Calu3 (cell line): ENCODE measurements around the gene TMC4. TPM values are rescaled to one million over a fixed set of nuclear protein-coding genes. Genes with fewer than 3 reads are reported as not detected.

Experiments used
- BruUV-seq: library from RNA; stranded (reverse); fragments of 400-500 nt; replicated peaks from 2 replicates; lab custom pipeline; 2021; lab: Mats Ljungman, UMichigan
- CTCF ChIA-PET: fragments of 300-600 bp; sonication (Branson Sonifier 250); formaldehyde crosslinking; loops from one replicate; lab custom pipeline; 2022; ENCODE audit warnings: antibody characterized with exemption; lab: Charles Lee
- DNase-seq: peaks from one replicate; pipeline ENCODE4 v3.0.0; 2022
- H3K27ac Mint-ChIP-seq: one replicate; pipeline ENCODE4 v1.8.0; 2022; ENCODE audit warnings: mixed read lengths; ENCODE audit not compliant: unreplicated experiment
- H3K27me3 Mint-ChIP-seq: one replicate; pipeline ENCODE4 v1.8.0; 2022; ENCODE audit warnings: mixed read lengths; ENCODE audit not compliant: unreplicated experiment
- H3K36me3 Mint-ChIP-seq: one replicate; pipeline ENCODE4 v1.8.0; 2022; ENCODE audit warnings: mild to moderate bottlenecking, moderate library complexity, mixed read lengths; ENCODE audit not compliant: insufficient read depth, unreplicated experiment
- H3K4me1 Mint-ChIP-seq: one replicate; pipeline ENCODE4 v1.8.0; 2022; ENCODE audit warnings: mild to moderate bottlenecking, low read depth, mixed read lengths; ENCODE audit not compliant: unreplicated experiment
- H3K4me3 Mint-ChIP-seq: one replicate; pipeline ENCODE4 v1.8.0; 2022; ENCODE audit warnings: mild to moderate bottlenecking, low read depth, moderate library complexity, mixed read lengths; ENCODE audit not compliant: unreplicated experiment
- H3K9me3 Mint-ChIP-seq: one replicate; pipeline ENCODE4 v1.8.0; 2022; ENCODE audit warnings: low read depth, mixed read lengths; ENCODE audit not compliant: unreplicated experiment
- intact Hi-C: fragments of 100-400 bp; cut with micrococcal nuclease; formaldehyde crosslinking; loops from one replicate; pipeline ENCODE4 v1.10.0; 2022; ENCODE audit not compliant: unreplicated experiment
- total RNA-seq: library from RNA; stranded (reverse); gene quantifications from 2 replicates; pipeline ENCODE4 v1.2.3, GENCODE V29; 2022
- TF ChIP-seq, protein P1 (sequence below): fragments of 200-600 bp; IDR thresholded peaks from one replicate; pipeline ENCODE4 v1.8.0; 2022; ENCODE audit warnings: antibody characterized with exemption; ENCODE audit not compliant: unreplicated experiment

TMC4 gene
- total RNA-seq, 1 experiment from 2014 or later, result 157 TPM

- TF ChIP-seq, protein P1, sequence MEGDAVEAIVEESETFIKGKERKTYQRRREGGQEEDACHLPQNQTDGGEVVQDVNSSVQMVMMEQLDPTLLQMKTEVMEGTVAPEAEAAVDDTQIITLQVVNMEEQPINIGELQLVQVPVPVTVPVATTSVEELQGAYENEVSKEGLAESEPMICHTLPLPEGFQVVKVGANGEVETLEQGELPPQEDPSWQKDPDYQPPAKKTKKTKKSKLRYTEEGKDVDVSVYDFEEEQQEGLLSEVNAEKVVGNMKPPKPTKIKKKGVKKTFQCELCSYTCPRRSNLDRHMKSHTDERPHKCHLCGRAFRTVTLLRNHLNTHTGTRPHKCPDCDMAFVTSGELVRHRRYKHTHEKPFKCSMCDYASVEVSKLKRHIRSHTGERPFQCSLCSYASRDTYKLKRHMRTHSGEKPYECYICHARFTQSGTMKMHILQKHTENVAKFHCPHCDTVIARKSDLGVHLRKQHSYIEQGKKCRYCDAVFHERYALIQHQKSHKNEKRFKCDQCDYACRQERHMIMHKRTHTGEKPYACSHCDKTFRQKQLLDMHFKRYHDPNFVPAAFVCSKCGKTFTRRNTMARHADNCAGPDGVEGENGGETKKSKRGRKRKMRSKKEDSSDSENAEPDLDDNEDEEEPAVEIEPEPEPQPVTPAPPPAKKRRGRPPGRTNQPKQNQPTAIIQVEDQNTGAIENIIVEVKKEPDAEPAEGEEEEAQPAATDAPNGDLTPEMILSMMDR, result no peak
- DNase-seq, result peak; percentile 100
- CTCF ChIA-PET, result interaction anchor here (0.6 to 3.7 kb wide), 18 partner anchors 10 to 1435 kb away, joined by 3 to 35 read pairs (median 5); partner anchors contain the start of genes CNOT3, LENG1, MYADM and RPS9
- no peaks in the 10 kb centered on the region for H3K9me3 Mint-ChIP-seq
- H3K27me3 Mint-ChIP-seq, result no peaks in the 10 kb centered on the region
- H3K27ac Mint-ChIP-seq, result peak overlapping the region; percentile 93
- H3K36me3 Mint-ChIP-seq, result peaks cover 91% of the 10 kb centered on the region
- H3K4me3 Mint-ChIP-seq, result peak overlapping the region; percentile 82
- BruUV-seq, result no TSS peak
- intact Hi-C loops, result no loop called here
- H3K4me1 Mint-ChIP-seq, result peaks cover 27% of the 10 kb centered on the region
Measured at GRCh38 chr19:54189735-54190502, 17.0 kb upstream of the TMC4 start.

DNA sequence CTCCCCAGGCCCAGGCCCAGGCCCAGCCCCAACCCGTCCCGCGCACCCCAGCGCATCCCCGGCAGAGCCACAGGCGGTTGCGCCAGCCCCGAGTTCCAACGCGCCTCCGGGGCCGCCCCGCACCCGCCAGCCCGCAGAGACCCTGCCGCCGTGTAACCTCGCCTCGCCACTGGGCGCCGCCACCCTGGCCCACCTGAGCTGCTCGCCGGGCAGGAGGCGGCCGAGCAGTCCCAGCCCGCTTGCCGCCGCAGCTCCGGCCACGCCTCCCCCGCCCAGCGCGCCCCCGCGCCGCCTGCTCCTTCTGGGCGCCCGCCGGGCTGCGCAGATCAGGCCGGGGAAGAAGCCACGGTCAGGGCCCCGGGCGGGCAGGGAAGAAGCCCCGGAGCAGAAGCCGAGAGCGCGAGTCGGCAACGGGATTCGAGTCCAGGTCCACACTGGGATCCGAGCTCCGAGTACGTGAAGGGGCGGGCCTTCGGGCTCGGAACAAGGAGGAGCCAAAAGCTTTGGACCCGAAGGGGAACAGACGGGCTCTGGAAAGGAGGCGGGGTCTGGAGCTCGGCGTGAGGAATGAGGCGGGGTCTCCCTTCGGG lies 16.3 kb upstream of the TMC4 start, which contains the start of gene MBOAT7:
Gene MBOAT7 (minus strand): TSS at position 436 of the 590 bp plus-strand sequence. CDS start 1,072 bp downstream, outside the sequence.
- TF ChIP-seq, protein P1, result peak; percentile 29
- intact Hi-C loops, result no loop called here
- CTCF ChIA-PET, result interaction anchor here (0.5 to 3.7 kb wide), 19 partner anchors 11 to 1435 kb away, joined by 3 to 35 read pairs (median 6); partner anchors contain the start of genes CNOT3, LENG1, MYADM and RPS9
- Mint-ChIP-seq H3K27me3 (no peaks in the 10 kb centered on the region), H3K36me3 (peaks cover 91% of the 10 kb centered on the region), H3K27ac (peak within 1 kb of the TSS; percentile 93), H3K4me3 (peak within 1 kb of the TSS; percentile 82), H3K4me1 (peaks cover 27% of the 10 kb centered on the region), H3K9me3 (no peaks in the 10 kb centered on the region)
- BruUV-seq, result no TSS peak
- DNase-seq, result peak; percentile 90

DNA sequence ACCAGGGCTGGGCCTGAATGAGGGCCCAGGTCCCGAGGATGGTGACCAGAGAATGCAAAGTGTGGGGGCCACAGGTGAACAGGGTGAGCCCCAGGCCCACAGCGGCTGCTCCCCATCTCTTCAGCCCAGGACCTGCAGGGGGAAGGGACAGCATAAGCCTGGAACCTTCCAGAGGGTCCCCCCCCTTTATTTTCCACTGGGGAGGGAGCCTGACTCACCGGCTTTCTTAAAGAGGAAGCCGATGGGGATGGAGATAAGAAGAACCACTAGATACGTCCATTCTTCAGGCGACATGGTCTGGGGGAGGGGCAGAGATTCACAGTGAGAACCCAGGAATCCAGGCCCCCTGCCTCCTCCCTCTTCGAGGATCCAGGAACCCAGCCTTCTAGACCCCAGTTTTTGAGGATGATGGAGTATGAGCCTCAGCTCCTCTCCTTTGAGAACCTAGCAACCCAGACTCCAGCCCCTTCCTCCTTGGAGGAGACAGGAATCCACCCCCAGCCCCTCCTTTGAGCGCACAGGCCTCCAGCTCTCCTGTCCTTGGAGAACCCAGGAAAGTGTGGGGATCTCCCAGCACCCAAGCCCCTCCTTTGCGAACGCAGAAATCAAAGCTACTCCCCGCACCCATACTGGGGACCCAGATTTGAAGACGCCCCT lies 15.4 kb upstream of the TMC4 start:
- Mint-ChIP-seq H3K27ac (peak overlapping the region; percentile 25), H3K36me3 (peaks cover 93% of the 10 kb centered on the region), H3K4me1 (peaks cover 27% of the 10 kb centered on the region), H3K9me3 (no peaks in the 10 kb centered on the region), H3K4me3 (peak overlapping the region; percentile 82), H3K27me3 (no peaks in the 10 kb centered on the region)
- TF ChIP-seq, protein P1, result no peak
- CTCF ChIA-PET, result interaction anchor here (0.6 to 3.7 kb wide), 10 partner anchors 16 to 395 kb away, joined by 3 to 35 read pairs (median 7); partner anchors contain the start of genes CNOT3, LENG1, MYADM and TMC4
- no TSS peak for BruUV-seq
- DNase-seq, result peak; percentile 54
- intact Hi-C loops, result no loop called here

DNA sequence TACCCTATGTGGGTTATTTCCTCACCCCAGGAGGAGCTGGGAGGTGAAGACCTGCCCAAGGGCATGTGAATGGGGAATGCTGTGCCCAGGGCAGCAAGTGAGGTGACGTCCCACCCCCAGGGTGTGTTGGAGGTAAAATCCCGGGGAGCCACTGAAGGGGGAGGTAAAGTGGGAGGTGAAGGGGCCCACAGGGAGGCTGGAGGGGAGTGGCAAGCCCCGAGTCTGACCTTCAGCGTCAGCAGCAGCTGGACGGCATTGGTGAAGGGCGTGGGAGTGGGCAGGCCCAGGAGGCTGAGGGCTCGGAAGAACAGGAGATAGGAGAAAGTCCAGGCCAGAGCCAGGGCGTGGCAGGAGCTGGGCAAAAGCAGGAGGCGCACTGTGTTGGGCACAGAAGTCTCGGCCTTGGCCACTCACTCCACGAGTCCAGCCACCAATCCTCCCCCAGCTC lies 14.0 kb upstream of the TMC4 start:
- TF ChIP-seq, protein P1, result no peak
- H3K27ac Mint-ChIP-seq, result peak overlapping the region; percentile 15
- BruUV-seq, result no TSS peak
- peak overlapping the region; percentile 82 for H3K4me3 Mint-ChIP-seq
- no peaks in the 10 kb centered on the region for H3K27me3 Mint-ChIP-seq
- H3K4me1 Mint-ChIP-seq, result peaks cover 22% of the 10 kb centered on the region
- no peaks in the 10 kb centered on the region for H3K9me3 Mint-ChIP-seq
- DNase-seq, result no peak
- CTCF ChIA-PET, result interaction anchor here (0.6 kb wide), 1 partner anchor 676 kb away, joined by 8 read pairs; no protein-coding TSS in a partner anchor
- peaks cover 83% of the 10 kb centered on the region for H3K36me3 Mint-ChIP-seq
- intact Hi-C loops, result no loop called here
